HepG2 (cell line): ENCODE results near the gene METTL4. TPM values are rescaled to one million over a fixed set of nuclear protein-coding genes. Genes with fewer than 3 reads are reported as not detected.

Source experiments
- ATAC-seq: fragments of 200-7000 bp; cut with Tn5 transposase; 3 replicates; pipeline ENCODE4 v1.9.1; 2020; ENCODE audit warnings: mild to moderate bottlenecking, moderate library complexity
- BruUV-seq: library from RNA; stranded (reverse); fragments of 400-500 nt; replicated peaks from 2 replicates; lab custom pipeline; 2021; lab: Mats Ljungman, UMichigan
- CTCF ChIA-PET: fragments of 300-600 bp; formaldehyde crosslinking; extraction: SDS; loops from one replicate; lab custom pipeline; 2021; ENCODE audit warnings: low total read pairs, inconsistent platforms, low intra/inter-chr PET ratio; lab: Yijun Ruan, JAX
- POLR2A ChIA-PET: fragments of 350-600 bp; sonication (Branson Sonifier 250); formaldehyde crosslinking; loops from one replicate; lab custom pipeline; 2020; ENCODE audit warnings: antibody characterized with exemption, inconsistent platforms; lab: Yijun Ruan, JAX
- DNase-seq: peaks from one replicate; pipeline ENCODE4 v3.0.0-alpha.2; 2015; ENCODE audit warnings: low spot score
- FAIRE-seq: peaks from 3 replicates; lab custom pipeline; 2011; peaks lifted over from hg19 to GRCh38; lab: Jason Lieb, UNC
- H2AFZ ChIP-seq: one replicate; pipeline ENCODE4 v1.6.1; 2011; ENCODE audit warnings: low read length, inconsistent platforms
- H3K27ac ChIP-seq: fragments of 300-600 bp; 3 replicates; pipeline ENCODE4 v1.8.0; 2011; ENCODE audit warnings: mixed run types, mild to moderate bottlenecking, mixed read lengths, low read length, inconsistent platforms; ENCODE audit not compliant: insufficient read depth; ENCODE audit errors: extremely low read length
- H3K27me3 ChIP-seq, 2 experiments: fragments of 200-600 bp in 1 of 2; 2 replicates in 1 of 2; 3 replicates in 1 of 2; pipeline versions ENCODE4 v1.6.0 to v1.8.0; 2011; ENCODE audit warnings: low read length in 2 of 2, mild to moderate bottlenecking in 2 of 2, moderate library complexity in 2 of 2, inconsistent platforms in 1 of 2; ENCODE audit not compliant: insufficient read depth in 2 of 2, control insufficient read depth in 1 of 2
- H3K36me3 ChIP-seq, 2 experiments: fragments of 200-600 bp in 1 of 2; replicated peaks in 1 of 2; 2 replicates in 1 of 2; 3 replicates in 1 of 2; pipeline versions ENCODE4 v1.5.1 to v1.8.0; 2011; ENCODE audit warnings: low read length in 2 of 2, inconsistent platforms in 1 of 2; ENCODE audit not compliant: insufficient read depth in 2 of 2, control insufficient read depth in 1 of 2
- H3K4me1 ChIP-seq: 2 replicates; pipeline ENCODE4 v1.5.1; 2012; ENCODE audit warnings: low read length, inconsistent platforms; ENCODE audit not compliant: insufficient read depth
- H3K4me2 ChIP-seq: 2 replicates; pipeline ENCODE4 v1.6.0; 2011; ENCODE audit warnings: low read depth, low read length, inconsistent platforms
- H3K4me3 ChIP-seq, 3 experiments: fragments of 200-600 bp in 1 of 3; sonication (generic), shearing (Covaris generic) in 1 of 3; replicated peaks in 1 of 3; 2 replicates each; pipeline ENCODE4 v1.5.1; 2011 to 2016; ENCODE audit warnings: low read length in 3 of 3, inconsistent platforms in 2 of 3, low read depth in 2 of 3, mild to moderate bottlenecking in 2 of 3, control low read depth in 1 of 3, mixed read lengths in 1 of 3; ENCODE audit not compliant: insufficient read depth in 1 of 3
- H3K79me2 ChIP-seq: one replicate; pipeline ENCODE4 v1.6.1; 2011; ENCODE audit warnings: low read length, inconsistent platforms; ENCODE audit not compliant: insufficient read depth
- H3K9ac ChIP-seq: 2 replicates; pipeline ENCODE4 v1.6.0; 2011; ENCODE audit warnings: mild to moderate bottlenecking, low read depth, low read length, inconsistent platforms; ENCODE audit not compliant: insufficient read depth
- H3K9me3 ChIP-seq: 2 replicates; pipeline ENCODE4 v1.5.1; 2012; ENCODE audit warnings: mild to moderate bottlenecking, low read length
- H4K20me1 ChIP-seq: 2 replicates; pipeline ENCODE4 v1.6.0; 2011; ENCODE audit warnings: inconsistent platforms, mild to moderate bottlenecking, low read length, moderate library complexity; ENCODE audit not compliant: insufficient read depth
- ASH2L ChIP-seq: fragments of 300-600, 200-600 bp; sonication (generic); IDR thresholded peaks from 2 replicates; pipeline ENCODE4 v1.7.0; 2017; ENCODE audit warnings: low read depth, mild to moderate bottlenecking, moderate library complexity, mixed read lengths, low read length; ENCODE audit not compliant: insufficient read length
- JDP2 ChIP-seq: sonication (generic); formaldehyde crosslinking; IDR thresholded peaks from 2 replicates; pipeline ENCODE4 v1.8.1; 2022; ENCODE audit warnings: missing genetic modification reagents, borderline replicate concordance
- SKI ChIP-seq: fragments of 450-650 bp; IDR thresholded peaks from one replicate; pipeline ENCODE4 v1.6.1; 2018; ENCODE audit warnings: mild to moderate bottlenecking; ENCODE audit not compliant: partially characterized antibody
- WGBS: methylation state at CpG from one replicate; pipeline ENCODE4 v1.1.6; 2017; ENCODE audit warnings: low lambda C conversion rate; 5-methylcytosine and 5-hydroxymethylcytosine counted together
- in situ Hi-C: cut with HindIII; loops from 2 replicates; pipeline ENCODE4 v1.10.0; 2017; ENCODE audit warnings: low pct_unique_long_range_greater_than_20kb; ENCODE audit not compliant: extremely low pct_ligation_motif_present
- intact Hi-C: fragments of 100-400 bp; cut with micrococcal nuclease; formaldehyde crosslinking; loops from one replicate; pipeline ENCODE4 v1.10.0; 2022; ENCODE audit not compliant: unreplicated experiment
- polyA plus RNA-seq, 8 experiments: library from polyadenylated mRNA; depleted of rRNA in 3 of 8; stranded (reverse) in 7 of 8; unstranded in 1 of 8; fragments of >200 nt; fragmentation: Illumina TruSeq in 4 of 8; extraction: Trizol in 4 of 8; gene quantifications; 2 replicates each; pipeline versions ENCODE4 v1.2.1 to v1.2.3, GENCODE V29; 2011 to 2016; ENCODE audit warnings: low read depth in 4 of 8, missing spikeins in 1 of 8, mixed read lengths in 1 of 8; ENCODE audit not compliant: insufficient read depth in 1 of 8
- total RNA-seq, 5 experiments: library from RNA; depleted of rRNA; stranded (reverse); fragments of >200 nt; fragmentation: Illumina TruSeq; extraction: Trizol; gene quantifications; 2 replicates each; pipeline ENCODE4 v1.2.3, GENCODE V29; 2016; ENCODE audit warnings: low read depth in 1 of 5
- TF ChIP-seq, protein P1 (sequence below): sonication (generic); formaldehyde crosslinking; IDR thresholded peaks from one replicate; pipeline ENCODE4 v1.5.1; 2020; ENCODE audit warnings: mild to moderate bottlenecking, missing genetic modification reagents; ENCODE audit errors: not compliant biosample characterization
- TF ChIP-seq, protein P2 (sequence below), 2 experiments: sonication (generic) in 1 of 2; formaldehyde crosslinking in 1 of 2; IDR thresholded peaks; 2 replicates each; pipeline versions ENCODE4 v1.4.0 to v1.6.1; 2018 to 2020; ENCODE audit warnings: missing genetic modification reagents in 2 of 2, borderline replicate concordance in 1 of 2, low read depth in 1 of 2, mild to moderate bottlenecking in 1 of 2, missing biosample characterization in 1 of 2
- TF ChIP-seq, protein P3 (sequence below): sonication (generic); formaldehyde crosslinking; IDR thresholded peaks from 2 replicates; pipeline ENCODE4 v1.5.1; 2020; ENCODE audit warnings: mild to moderate bottlenecking, moderate library complexity, missing genetic modification reagents
- TF ChIP-seq, protein P4 (sequence below): sonication (generic); formaldehyde crosslinking; IDR thresholded peaks from 2 replicates; pipeline ENCODE4 v1.5.1; 2020; ENCODE audit warnings: missing genetic modification reagents, mild to moderate bottlenecking, borderline replicate concordance
- TF ChIP-seq, protein P5 (sequence below): sonication (generic); formaldehyde crosslinking; IDR thresholded peaks from 2 replicates; pipeline ENCODE4 v1.4.0; 2020; ENCODE audit warnings: missing genetic modification reagents, borderline replicate concordance

Gene METTL4
- total and polyA plus RNA-seq, 2 of the 13 experiments (the other 11 are each of a cell fraction or from before 2014, with no cell fraction given), result 6.8 to 8.1 TPM

DNA sequence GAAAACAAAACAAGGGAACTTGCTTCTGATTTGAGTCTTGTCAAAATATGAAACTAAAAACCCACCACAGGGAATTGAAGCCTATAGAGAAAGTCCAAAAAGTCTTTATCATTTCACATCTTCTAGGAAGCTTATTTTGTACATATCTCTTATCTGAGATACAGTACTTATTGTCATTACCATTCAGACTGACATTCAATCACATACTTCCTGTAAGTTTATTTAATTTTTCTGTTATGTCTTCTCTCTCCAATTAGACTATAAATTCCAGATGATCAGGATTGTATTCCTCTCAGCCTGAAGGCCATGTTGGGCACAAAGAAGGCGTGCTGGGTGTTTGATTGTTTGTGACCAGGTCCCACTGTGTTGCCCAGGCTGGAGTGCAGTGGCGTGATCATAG is 59.2 kb downstream of the METTL4 start:
- Histone ChIP-seq H3K27me3 (no peaks in the 10 kb centered on the region), H4K20me1 (no peaks in the 10 kb centered on the region), H3K36me3 (no peaks in the 10 kb centered on the region), H3K27ac (no peak overlapping the region), H3K9me3 (no peaks in the 10 kb centered on the region), H3K9ac (no peak overlapping the region), H3K4me2 (no peak overlapping the region), H3K79me2 (no peaks in the 10 kb centered on the region), H2AFZ (no peak overlapping the region), H3K4me1 (no peaks in the 10 kb centered on the region), H3K4me3 (no peak overlapping the region)
- 15% methylated on average over 2 of the region's 2 CpGs for WGBS
- in situ Hi-C loops (no loop called here), intact Hi-C loops (no loop called here)
- DNase-seq, result no peak
- ChIA-PET POLR2A (no interaction called here), CTCF (no interaction called here)
- no peak for ATAC-seq
- no TSS peak for BruUV-seq
- no peak for FAIRE-seq
- TF ChIP-seq, protein P1, sequence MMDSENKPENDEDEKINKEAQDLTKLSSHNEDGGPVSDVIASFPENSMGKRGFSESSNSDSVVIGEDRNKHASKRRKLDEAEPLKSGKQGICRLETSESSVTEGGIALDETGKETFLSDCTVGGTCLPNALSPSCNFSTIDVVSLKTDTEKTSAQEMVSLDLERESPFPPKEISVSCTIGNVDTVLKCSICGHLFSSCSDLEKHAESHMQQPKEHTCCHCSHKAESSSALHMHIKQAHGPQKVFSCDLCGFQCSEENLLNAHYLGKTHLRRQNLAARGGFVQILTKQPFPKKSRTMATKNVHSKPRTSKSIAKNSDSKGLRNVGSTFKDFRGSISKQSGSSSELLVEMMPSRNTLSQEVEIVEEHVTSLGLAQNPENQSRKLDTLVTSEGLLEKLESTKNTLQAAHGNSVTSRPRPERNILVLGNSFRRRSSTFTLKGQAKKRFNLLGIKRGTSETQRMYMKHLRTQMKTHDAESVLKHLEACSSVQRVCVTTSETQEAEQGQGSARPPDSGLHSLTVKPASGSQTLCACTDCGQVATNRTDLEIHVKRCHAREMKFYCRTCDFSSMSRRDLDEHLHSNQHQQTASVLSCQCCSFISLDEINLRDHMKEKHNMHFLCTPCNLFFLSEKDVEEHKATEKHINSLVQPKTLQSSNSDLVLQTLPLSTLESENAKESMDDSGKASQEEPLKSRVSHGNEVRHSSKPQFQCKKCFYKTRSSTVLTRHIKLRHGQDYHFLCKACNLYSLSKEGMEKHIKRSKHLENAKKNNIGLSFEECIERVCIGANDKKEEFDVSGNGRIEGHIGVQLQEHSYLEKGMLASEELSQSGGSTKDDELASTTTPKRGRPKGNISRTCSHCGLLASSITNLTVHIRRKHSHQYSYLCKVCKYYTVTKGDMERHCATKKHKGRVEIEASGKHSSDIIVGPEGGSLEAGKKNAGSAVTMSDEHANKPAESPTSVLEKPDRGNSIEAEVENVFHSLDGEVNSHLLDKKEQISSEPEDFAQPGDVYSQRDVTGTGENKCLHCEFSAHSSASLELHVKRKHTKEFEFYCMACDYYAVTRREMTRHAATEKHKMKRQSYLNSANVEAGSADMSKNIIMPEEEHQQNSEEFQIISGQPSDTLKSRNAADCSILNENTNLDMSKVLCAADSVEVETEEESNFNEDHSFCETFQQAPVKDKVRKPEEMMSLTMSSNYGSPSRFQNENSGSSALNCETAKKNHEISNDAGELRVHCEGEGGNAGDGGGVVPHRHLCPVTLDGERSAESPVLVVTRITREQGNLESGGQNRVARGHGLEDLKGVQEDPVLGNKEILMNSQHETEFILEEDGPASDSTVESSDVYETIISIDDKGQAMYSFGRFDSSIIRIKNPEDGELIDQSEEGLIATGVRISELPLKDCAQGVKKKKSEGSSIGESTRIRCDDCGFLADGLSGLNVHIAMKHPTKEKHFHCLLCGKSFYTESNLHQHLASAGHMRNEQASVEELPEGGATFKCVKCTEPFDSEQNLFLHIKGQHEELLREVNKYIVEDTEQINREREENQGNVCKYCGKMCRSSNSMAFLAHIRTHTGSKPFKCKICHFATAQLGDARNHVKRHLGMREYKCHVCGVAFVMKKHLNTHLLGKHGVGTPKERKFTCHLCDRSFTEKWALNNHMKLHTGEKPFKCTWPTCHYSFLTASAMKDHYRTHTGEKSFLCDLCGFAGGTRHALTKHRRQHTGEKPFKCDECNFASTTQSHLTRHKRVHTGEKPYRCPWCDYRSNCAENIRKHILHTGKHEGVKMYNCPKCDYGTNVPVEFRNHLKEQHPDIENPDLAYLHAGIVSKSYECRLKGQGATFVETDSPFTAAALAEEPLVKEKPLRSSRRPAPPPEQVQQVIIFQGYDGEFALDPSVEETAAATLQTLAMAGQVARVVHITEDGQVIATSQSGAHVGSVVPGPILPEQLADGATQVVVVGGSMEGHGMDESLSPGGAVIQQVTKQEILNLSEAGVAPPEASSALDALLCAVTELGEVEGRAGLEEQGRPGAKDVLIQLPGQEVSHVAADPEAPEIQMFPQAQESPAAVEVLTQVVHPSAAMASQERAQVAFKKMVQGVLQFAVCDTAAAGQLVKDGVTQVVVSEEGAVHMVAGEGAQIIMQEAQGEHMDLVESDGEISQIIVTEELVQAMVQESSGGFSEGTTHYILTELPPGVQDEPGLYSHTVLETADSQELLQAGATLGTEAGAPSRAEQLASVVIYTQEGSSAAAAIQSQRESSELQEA (CRISPR knock-in tag), result no peak
- TF ChIP-seq, protein P2, sequence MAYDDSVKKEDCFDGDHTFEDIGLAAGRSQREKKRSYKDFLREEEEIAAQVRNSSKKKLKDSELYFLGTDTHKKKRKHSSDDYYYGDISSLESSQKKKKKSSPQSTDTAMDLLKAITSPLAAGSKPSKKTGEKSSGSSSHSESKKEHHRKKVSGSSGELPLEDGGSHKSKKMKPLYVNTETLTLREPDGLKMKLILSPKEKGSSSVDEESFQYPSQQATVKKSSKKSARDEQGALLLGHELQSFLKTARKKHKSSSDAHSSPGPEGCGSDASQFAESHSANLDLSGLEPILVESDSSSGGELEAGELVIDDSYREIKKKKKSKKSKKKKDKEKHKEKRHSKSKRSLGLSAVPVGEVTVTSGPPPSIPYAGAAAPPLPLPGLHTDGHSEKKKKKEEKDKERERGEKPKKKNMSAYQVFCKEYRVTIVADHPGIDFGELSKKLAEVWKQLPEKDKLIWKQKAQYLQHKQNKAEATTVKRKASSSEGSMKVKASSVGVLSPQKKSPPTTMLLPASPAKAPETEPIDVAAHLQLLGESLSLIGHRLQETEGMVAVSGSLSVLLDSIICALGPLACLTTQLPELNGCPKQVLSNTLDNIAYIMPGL (CRISPR knock-in tag; IDR thresholded peaks at IDR 0.05; ENCODE audit: borderline replicate concordance in 1 of 2, low read depth in 1 of 2), result no peak
- TF ChIP-seq, protein P3, sequence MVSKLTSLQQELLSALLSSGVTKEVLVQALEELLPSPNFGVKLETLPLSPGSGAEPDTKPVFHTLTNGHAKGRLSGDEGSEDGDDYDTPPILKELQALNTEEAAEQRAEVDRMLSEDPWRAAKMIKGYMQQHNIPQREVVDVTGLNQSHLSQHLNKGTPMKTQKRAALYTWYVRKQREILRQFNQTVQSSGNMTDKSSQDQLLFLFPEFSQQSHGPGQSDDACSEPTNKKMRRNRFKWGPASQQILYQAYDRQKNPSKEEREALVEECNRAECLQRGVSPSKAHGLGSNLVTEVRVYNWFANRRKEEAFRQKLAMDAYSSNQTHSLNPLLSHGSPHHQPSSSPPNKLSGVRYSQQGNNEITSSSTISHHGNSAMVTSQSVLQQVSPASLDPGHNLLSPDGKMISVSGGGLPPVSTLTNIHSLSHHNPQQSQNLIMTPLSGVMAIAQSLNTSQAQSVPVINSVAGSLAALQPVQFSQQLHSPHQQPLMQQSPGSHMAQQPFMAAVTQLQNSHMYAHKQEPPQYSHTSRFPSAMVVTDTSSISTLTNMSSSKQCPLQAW, result no peak
- no peak for TF ChIP-seq JDP2 (CRISPR knock-in tag)
- TF ChIP-seq, protein P4, sequence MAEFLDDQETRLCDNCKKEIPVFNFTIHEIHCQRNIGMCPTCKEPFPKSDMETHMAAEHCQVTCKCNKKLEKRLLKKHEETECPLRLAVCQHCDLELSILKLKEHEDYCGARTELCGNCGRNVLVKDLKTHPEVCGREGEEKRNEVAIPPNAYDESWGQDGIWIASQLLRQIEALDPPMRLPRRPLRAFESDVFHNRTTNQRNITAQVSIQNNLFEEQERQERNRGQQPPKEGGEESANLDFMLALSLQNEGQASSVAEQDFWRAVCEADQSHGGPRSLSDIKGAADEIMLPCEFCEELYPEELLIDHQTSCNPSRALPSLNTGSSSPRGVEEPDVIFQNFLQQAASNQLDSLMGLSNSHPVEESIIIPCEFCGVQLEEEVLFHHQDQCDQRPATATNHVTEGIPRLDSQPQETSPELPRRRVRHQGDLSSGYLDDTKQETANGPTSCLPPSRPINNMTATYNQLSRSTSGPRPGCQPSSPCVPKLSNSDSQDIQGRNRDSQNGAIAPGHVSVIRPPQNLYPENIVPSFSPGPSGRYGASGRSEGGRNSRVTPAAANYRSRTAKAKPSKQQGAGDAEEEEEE (CRISPR knock-in tag), result no peak
- no peak for TF ChIP-seq SKI
- TF ChIP-seq, protein P5, sequence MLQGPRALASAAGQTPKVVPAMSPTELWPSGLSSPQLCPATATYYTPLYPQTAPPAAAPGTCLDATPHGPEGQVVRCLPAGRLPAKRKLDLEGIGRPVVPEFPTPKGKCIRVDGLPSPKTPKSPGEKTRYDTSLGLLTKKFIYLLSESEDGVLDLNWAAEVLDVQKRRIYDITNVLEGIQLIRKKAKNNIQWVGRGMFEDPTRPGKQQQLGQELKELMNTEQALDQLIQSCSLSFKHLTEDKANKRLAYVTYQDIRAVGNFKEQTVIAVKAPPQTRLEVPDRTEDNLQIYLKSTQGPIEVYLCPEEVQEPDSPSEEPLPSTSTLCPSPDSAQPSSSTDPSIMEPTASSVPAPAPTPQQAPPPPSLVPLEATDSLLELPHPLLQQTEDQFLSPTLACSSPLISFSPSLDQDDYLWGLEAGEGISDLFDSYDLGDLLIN (CRISPR knock-in tag), result no peak
- no peak for TF ChIP-seq ASH2L
